ENCODE measurements around the gene PLPPR1.
"Not testable (repeated sequence)": the region's sequence is repeated elsewhere in the genome, so short reads cannot be mapped to it uniquely, and the experiment has no call there.

Gene PLPPR1

DNA sequence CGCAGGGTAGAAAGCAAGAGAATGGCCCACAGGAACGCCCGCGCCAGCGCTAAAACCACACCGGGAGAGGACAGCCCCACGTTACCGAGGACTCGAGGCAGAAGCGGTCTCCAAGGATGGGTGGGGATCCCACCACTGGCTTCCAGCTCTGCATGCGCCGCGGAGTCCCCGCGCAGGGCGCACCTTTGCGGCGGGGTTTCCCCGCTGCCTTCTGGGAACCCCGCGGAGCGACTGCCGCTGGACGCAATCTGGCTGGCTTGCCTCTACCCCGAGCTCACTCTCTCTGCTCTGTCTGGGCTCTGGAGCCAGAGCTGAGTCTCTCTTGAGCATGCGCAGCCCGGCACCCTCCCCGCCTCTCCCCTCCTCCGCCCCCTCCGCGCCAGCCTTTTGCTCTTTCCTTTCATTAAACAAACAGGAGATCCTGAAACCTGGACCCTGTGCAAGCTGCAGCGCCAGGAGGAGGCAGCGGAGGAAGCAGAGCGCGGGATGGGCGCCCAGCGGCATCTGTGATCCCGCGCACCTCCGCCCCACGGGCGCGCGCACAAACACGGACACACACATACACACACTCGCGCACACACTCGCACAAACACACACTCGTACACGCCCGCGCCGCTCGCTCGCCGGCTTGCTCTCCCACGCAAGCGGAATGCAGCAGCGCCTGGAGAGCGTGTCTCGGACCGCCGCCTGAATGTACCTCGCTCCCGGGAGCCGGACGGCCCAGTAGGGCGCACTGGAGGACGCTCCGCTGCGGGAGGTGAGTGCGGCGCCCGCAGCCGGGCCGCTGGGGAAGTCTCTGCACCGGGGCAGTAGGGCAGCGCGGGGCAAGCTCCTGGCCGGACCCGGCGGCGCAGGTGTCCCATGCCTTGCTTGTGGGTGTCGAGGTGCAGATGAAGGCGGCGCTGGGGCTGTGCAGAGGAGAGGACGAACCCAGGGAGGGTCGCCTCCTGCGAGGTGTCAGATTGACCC lies at the start of gene PLPPR1:
TSS of gene PLPPR1 (plus strand) at position 382 of the 969 bp plus-strand sequence.
- peak in 1 of 2 experiments; percentile 15 for DNase-seq

GRCh38 chr9:100989731-100990130 lies 38.8 kb upstream of the PLPPR1 start:
- no peak for DNase-seq

DNA sequence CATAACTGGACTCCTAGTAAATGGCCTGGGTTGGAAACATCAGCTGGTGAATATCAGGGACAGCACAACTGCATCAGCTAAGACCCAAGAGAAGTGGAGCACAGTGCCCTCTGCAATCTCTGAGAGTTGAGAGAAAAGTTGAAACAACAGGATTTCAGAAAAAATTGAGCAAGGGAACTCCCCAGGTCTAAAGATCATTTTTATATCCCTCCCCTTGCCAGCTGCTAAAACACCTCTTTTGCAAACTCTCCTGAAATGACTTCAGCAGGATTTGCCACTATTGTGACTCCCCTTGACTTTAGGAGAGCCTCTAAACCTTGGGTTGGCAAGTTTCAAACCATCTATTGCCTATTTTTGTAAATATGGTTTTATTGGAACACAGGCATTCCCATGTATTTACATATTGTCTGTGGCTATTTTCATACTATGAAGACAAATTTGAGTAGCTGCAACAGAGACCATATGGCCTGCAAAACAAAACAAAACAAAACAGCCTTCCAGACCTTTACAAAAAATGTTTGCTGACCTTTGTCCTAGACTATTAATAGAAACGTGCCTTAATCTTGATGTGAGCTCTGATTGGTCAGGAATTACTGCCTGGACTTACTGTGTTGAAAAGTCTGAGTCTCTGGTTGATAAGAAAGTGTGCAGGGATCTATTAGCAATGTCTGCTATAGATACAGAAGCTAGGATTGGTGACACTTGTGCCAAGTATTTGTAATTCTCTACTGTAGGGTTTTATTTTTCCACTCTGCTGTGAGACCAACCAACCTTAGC lies 37.7 kb upstream of the PLPPR1 start:
- no peak for DNase-seq

- DNase-seq = no peak
Measured at GRCh38 chr9:100992632-100993031, 35.9 kb upstream of the PLPPR1 start.

- no peak for DNase-seq
Measured at GRCh38 chr9:100999906-101000544, 28.5 kb upstream of the PLPPR1 start.

GRCh38 chr9:101005246-101005645 lies 23.3 kb upstream of the PLPPR1 start:
- DNase-seq = no peak

DNA sequence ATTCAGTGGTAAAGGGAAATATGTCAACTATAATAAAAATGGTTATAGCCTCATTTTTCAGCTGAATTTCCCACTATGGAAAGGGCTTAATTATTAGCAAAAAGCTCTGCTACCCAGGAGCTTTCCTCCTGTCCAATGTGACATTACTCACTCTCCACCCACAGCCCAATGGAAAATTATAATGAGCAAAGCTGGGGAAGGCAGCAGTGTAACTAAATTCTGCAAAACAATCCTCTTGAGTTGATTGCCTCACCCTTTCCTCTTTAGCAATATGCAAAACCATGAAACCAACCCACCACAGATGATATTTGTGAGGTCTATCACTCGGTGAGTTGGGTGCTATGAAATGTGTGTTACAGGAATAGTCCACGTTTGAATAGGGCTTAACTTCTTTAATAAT lies 14.0 kb upstream of the PLPPR1 start:
- DNase-seq = no peak

DNA sequence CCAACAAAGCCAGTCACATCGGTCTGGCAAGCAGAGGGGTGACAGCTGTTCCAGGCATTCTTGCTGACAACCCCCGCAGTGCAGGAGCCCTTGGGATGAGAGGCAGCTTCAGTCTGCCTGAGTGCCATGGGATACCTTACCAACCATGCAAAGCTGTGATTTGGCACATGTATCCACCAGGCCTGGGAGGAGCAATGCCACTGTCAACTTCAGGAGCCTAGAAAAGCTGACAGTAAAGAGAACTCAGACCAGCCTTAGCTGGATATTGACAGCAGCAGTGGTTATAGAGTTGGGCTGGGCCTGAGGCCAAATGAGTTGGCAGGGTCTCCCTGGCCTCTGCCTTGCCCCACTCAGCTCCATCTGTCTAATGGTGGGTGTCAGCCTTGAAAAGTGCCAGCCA lies 10.1 kb upstream of the PLPPR1 start:
- no peak for DNase-seq

- no peak for DNase-seq
Measured at GRCh38 chr9:101022704-101023103, 5.8 kb upstream of the PLPPR1 start.

- DNase-seq = no peak
Measured at GRCh38 chr9:101025940-101026339, 2.6 kb upstream of the PLPPR1 start.

GRCh38 chr9:101026824-101027223 lies 1.7 kb upstream of the PLPPR1 start:
- DNase-seq = no peak

DNA sequence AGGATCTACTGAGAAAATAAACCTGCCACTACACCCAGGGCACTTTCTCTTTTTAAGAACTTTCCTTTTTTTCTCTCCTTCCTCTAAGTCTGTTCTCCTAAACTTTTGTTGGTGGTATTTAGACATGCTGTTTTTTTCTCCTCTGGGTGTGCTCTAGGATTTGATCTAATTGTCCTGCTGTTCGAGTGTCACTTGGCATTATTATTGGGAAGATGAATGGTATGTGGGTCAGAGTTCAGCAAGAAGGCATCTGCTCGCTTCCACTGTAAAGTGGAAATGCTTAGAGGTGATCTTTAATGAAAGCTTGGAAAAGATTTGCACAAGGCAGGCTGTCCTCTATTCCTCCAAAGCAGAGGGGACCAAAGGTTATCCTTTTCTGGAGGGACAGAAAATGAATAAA lies 1.3 kb upstream of the PLPPR1 start:
- no peak for DNase-seq

DNA sequence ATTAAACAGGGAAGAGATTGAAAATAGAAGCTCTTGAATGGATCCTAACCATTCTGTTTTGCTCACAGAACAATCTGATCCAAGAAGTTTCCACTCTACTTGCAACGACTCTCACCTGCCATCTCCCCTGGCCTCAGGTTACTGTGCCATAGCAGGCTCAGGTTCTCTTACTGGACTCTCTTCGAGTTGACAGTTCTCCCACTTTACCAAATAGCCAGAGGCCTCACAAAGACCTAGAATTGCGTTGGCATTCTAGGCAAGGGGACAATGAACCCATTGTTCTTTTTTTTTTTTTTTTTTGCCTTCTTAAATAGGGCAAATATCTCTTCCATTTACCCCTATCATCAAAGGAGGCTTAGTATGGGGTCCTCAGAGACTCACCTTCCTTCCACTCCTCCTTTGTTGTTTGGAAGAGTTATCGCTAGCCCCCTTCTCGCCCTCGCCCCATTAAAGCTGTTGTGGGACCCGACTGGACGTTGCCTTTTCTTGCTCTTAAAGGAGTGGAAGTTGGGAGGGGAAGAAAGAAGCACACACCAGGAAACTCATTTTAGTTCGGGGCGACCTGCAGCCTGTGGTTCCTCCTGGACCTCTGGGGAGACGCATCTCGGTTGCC lies 688 bp upstream of the PLPPR1 start:
- DNase-seq = no peak

GRCh38 chr9:101029315-101030085 lies 973 bp downstream of the PLPPR1 start:
- no peak for DNase-seq

- no peak for DNase-seq
Measured at GRCh38 chr9:101030086-101030391, 1.5 kb downstream of the PLPPR1 start.

DNA sequence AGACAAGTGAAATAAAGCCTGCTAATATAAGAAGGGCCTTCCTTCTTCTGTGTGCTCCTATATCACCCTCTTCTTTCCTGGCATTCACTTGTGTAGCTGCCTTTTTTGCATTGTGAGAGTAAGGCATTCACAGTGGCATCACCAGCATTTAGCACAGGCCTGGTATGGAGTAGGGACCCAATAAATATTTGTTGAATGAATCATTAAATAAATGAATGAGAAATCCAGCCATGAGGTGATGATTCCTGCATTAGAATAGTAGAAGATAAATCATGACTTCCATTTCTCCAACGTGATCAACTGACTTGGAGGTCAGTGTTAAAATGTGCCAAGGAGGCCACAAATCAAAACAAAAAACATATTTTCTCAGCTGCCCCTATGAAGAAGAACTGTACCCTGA lies 3.9 kb downstream of the PLPPR1 start:
- no peak for DNase-seq

DNA sequence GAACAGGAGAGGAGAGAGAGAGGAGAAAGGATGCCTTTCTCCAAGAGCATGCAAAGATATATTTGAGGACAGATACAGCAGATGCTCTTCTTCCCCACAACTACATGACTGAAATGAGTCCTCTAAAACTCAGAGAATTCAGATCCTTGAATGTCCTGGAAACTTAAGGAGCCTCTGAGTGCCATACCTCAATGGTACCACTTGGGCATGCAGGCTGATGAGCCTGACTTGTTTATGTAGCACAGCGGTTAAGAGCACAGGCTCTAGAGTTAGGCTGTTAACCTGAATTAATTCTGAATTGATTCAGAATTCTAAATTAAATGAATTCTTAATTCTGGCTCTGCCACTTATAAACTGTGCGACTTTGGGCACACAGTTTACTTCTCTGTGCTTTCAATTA lies 5.7 kb downstream of the PLPPR1 start:
- DNase-seq = no peak

- no peak for DNase-seq
Measured at GRCh38 chr9:101035098-101035497, 6.6 kb downstream of the PLPPR1 start.

DNA sequence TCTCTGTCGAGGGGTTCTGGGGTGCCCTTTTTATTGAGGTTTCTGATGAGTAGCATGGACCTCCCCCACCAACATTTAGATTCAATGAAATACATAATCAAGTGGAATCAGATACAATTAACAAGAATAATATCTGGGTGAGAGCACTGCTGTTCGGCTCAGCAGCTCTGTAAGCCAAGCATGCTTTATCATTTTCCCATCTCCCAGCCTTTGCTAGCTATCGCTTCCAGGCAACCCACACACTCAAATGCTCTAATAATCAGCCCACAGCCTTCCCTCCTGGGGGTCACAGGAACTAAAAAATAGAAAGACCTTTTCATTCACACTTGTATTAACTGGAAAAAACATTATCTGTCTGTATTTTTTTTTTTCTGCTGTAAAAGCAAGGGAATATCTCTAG lies 8.9 kb downstream of the PLPPR1 start:
- DNase-seq = no peak

DNA sequence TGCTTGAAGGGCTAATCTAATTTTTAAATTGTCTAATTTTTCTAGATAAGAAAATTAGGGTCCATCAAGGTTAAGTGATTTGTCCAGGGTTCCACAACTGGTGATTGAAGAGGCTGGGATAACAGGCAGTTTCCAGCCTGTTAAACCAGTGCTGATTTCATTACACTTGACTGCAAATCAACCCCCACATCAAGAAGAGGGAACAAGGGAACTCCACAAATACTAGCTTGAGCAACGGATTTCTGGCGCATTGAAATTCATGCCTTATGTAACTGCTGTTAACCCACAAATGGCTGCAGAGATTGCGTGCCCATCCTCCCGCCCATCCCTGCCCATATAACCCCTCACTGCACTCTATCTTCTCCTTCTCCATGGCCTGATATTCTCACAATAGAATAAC lies 10.0 kb downstream of the PLPPR1 start:
- DNase-seq = no peak

GRCh38 chr9:101039581-101039980 lies 11.1 kb downstream of the PLPPR1 start:
- not testable (repeated sequence) for DNase-seq

DNA sequence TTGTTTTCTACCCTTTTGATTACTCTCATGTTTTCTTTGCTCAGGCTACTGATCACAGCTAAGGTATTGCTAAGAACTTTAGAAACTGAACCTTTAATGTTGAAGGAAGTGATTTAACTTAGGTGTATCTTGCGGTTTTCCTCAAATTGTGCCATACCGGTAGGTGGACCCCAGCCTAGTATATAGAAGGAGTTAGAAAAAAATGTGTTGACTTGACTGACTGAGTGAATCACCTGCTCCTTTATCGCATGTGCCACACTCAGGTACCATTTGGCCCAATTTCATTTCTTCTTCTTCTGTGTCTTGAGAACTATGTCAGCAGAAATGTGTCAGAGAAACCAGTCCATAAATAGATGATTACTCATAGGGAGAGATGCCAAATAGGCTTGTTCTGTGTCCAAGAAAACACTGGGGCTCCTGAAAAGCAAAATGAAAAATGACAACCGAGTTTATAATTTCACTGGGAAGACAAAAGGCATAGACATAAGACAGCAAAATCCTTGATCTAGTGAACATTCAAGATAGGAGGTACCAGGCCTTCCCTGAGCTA lies 19.4 kb downstream of the PLPPR1 start:
- no peak for DNase-seq
